Activated effector memory CD4-positive, alpha-beta T cell treated with anti-CD3 and anti-CD28 coated beads, Interleukin-2, amount 50 U/mL, for 16 hours (primary cell): ENCODE data around the gene SLC12A4.
"Not testable (repeated sequence)": the region's sequence is repeated elsewhere in the genome, so short reads cannot be mapped to it uniquely, and the experiment has no call there.

Experiments
- DNase-seq: peaks from one replicate; pipeline ENCODE4 v3.0.0-alpha.2; 2020

The SLC12A4 gene

DNA sequence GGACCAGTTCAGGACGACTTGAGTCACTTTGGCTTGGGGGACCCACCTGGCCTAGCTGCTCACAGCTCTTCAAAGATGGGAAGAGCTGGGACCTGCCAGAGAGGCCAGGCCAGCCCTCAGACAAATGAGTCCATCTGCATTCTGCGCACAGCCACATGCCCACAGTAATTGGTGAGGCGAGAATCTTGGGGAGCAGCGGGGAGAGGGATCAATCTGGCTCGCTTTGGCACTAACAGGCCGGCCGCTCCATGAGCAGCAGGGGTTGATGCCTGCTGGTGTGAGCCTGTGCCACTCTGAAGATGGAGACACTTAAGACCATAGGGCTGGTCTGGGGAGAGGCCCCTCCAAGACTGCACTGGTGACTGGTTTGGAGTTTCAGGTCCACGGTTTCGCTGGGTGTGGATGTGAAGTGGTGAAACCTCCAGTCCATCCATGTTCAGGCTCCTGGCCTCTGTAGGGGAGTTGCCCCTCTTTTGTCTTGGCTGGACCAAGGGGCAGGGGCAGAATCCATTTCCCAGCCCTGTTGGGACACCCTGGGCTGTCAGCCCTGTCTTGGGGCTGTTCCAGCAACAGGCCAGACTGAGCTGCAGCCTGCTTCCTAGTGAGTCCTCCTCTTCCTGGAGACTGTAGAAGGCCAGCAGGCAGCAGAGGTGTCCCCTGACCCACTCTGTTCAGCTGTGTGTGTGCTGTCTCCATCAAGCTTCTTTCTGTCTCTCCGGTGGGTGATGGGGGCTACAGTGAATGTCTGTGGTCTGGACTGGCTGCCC lies 44.1 kb downstream of the SLC12A4 start:
- no peak for DNase-seq

DNA sequence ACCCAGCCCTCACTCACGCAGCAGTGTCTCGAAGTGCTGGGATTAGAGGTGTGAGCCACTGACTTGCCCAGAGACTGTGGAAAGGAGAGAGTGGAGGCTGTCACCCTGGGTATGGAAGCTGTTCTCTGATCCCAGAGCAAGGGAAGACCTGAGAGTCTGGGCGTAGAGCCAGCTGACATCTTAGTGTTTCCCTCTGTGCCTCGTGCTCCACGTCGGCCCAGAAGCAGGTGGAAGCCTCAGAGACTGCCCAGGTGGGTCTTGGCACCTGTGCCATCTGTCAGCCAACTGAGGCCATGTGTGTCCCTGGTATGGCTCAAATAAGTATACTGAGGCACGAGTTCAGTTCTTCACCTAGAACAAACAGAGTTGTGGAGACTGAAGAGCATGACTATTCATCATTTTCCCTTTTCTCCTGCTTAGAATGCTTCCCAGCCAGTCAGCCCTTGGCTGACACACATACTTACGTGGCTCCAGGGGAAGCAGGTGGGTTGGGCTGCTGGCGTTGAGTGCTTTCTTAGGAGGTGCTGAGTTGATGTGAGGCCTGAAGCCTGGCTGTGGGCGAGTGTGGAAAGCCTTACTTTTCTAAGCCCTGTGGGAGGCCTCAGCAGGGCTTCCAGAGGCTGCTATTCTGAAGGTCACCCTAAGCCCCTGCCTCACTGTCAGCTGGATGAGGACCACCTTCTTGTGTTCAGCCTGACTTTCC lies 44.9 kb downstream of the SLC12A4 start:
- no peak for DNase-seq

DNA sequence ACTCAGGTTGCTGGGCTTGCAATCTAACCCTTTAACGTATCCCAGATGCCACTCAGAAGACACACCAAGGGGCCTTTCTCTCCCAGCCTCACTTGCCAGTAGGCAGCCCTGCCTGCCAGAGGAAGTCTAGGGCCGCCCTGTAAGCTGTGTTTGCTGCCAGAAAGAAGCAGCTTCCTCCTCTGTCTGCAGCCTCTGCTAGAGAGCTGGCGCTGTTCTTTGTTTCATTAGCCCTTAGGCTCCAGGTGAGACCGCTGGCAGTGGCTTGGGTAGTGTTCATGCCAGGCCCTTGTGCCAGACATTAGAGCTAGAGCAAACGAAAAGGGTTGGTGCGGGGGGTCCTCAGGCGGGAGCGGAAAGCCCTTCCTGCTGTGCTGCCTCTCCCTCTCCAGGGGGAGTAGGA lies 45.7 kb downstream of the SLC12A4 start:
- DNase-seq, result no peak

DNA sequence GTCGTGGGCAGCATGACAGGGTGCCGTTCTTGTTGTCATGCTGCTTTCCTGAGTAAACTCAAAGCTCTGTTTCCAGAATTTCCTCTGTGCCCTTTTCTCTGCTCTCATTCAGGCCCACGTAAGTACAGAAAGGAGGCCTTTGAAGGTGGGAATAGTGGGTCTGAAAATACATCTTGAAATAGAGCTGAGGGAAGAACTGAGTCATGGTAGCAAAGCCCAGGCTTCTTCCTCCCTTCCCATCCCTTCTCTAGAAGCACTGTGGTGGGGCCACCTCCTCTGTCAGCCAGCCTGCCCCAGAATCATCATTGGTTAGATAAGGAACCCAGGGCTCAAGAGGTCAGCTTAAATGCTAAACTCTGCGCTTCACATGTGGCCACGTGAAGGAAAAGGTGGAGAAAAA lies 46.2 kb downstream of the SLC12A4 start:
- no peak for DNase-seq

DNA sequence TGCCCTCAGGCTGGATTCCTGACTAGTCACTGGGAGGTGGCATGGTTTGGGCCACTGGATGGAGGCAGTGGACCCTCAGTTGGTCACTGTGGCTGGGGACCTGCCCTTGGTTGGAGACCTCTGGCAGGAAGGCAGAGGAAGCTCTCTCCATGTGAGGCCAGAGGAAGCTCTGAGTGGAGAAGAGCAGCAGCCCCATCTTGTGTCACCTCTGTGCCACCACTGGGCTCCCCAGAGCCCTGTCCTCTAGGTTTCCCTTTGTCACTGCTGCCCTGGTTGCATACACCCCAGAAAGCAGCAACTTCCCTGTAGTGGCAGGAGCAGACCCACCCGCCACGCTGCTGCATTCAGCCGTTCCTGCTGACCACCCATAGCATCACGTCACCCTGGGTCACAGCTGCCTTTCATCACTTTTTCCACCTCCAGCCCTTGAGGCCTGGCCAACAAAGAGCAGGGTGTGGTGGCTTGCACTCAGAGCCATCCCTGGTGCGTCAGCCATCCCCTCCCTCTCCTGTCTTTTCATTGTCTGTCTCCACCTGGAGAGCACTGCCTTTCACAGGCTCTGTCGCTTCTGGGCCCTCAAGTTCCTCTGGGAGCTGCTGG lies 48.7 kb downstream of the SLC12A4 start:
- DNase-seq, result no peak

DNA sequence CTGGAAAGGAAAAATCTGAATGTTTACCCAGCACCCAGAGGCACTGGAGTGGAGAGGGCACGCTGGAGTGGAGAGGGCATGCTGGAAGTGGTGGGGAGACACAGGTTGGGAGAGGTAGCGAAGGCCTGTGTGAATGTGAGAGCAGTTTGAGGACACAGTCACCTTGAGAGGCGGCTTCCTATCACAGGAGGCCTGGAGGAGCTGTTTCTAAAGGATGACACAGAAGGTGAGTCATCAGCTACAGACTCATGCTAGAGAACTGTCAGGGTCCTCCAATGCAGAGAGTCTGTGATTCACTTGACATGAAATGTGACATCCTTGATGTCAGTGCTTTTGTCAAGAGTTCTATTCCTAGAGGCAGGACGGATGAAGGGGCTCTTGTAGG lies 50.6 kb downstream of the SLC12A4 start:
- DNase-seq, result peak; percentile 73

DNA sequence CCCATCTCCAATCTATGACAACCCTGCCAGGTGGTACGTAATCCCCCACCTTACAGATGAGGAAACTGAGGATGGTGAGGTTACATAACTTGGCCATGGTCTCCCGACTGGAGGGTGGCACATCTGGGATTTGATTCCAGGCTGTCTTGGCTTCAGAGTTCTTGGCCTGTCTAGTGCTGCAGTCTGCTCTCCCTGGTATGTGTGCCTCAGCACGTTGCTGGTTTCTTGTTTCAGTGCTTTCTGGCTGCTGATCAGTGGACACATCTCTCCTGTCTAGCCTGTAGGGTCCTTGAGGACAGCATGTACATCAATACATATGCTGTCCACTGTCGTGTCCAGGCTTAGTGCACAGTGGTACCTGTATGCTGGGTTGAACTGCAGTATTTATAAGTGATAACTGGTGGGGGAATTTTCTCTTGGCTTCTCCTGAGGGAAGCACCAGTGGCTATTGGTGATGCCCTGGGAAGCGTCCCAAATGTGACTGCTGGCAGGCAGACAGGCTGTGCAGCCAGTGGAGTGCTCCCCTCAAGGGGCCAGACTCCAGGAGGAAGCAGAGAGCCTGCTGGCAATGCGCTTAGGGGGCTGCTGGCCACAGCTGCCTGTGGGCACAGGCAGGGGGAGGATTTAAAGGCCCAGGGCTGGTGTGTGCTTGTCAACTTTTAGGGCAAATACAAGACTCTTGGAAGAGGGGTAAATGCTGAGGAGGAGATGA lies 51.1 kb downstream of the SLC12A4 start:
- no peak for DNase-seq

DNA sequence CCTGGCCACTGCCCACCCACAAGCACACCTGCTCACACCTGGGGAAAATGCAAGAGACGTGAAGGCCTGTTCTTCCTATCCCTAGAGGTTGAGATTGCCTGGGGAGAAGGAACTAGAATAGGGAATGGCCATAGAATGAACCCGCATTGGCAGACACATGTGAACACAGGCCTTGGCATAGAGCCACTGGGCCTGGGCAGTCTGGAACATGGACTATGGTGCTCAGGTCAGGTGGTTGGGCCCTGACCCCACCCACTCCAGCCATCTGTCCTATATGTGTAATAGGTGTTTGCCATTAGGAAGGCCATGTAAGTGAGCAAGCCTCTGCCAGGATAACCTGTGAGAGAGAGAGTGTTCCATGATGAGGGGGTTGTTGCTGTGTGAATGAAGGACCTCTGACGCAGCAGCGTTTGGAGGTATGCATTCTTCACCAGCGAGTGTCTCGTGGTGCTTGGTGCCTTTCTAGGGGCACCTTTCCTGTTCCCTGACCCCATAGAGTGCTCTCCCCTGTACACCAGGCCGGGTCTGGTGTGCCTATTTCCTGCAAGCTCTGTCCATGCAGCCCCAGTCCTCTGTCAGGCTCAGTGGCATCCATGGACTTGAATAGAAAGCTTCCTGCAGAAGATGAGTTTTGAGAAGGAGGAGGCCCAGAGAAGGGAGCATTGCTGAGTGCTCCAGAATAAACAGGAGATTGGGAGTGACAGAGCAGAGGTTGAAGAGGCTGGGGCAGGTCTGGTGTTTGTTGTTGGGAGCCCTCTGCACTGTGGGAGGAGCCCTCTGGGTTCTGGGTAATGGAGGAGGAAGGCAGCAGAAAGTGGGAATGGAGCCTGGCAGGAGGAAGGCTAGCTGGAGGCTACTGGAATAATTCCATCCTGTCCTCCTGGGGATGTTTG lies 52.4 kb downstream of the SLC12A4 start:
- no peak for DNase-seq

DNA sequence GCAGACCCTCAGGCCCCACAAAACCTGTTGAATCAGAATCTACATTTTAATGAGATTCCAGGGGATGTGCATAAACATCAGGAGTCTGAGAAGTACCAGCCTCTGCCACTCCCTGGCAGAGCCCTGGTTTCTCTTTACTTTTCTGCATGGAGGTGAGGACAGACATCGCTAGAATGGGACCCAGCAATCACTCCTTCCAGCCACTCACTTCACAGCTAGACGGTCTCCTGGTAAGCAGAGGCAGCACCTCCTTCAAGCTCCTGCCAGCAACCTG lies 53.0 kb downstream of the SLC12A4 start:
- not testable (repeated sequence) for DNase-seq

DNA sequence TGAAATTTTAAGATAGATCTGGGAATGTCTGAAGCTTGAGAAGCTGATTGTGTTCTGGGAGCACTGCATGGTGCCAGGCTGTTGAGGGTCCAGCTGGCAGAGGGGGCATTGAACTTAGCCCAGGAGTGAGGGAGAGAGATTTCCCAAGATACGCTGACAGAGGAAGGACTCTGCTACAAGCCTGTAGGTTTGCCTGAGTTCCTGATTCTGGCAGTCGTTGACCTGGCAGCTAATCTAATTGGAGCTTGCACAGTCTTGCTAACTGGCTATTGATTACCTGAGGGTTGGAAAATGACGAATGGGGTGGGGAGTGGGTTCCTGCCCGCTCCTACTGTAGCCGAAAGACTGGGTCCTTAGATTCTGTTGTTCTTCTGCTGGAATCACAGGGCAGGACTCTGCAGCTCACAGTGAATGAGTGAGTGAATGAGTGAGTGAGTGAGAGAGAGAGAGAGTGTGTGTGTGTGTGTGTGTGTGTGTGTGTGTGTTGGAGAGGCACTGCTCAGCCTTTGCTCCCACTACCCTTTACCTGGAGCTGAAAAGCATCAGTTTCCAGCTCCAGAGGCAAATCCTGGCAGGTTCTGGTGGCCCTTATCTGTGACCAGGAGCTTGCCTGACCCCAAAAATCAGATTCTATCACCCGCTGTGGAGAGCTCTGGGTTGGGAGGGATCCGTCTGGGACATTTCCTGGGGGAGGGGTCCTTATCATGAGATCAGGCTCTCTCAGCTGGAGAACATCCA lies 53.5 kb downstream of the SLC12A4 start:
- no peak for DNase-seq

DNA sequence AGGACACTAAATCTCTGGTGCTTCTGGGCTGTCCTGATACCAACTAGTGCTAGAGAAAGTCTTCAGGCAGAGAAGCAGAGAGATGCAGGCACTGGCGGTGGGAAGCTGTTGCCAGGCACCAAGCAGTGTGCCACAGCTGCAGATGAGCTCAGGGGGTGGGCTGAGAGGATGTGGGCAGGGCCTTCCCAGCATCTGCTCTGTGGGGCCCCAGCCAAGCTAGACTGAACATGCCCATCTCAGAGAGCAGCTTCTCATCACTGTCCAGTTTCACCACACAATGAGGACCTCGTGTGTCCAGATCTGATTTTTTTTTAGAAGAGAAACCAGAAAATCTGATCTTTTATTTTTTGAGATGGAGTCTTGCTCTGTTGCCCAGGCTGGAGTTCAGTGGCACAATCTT lies 58.3 kb downstream of the SLC12A4 start:
- DNase-seq, result no peak

DNA sequence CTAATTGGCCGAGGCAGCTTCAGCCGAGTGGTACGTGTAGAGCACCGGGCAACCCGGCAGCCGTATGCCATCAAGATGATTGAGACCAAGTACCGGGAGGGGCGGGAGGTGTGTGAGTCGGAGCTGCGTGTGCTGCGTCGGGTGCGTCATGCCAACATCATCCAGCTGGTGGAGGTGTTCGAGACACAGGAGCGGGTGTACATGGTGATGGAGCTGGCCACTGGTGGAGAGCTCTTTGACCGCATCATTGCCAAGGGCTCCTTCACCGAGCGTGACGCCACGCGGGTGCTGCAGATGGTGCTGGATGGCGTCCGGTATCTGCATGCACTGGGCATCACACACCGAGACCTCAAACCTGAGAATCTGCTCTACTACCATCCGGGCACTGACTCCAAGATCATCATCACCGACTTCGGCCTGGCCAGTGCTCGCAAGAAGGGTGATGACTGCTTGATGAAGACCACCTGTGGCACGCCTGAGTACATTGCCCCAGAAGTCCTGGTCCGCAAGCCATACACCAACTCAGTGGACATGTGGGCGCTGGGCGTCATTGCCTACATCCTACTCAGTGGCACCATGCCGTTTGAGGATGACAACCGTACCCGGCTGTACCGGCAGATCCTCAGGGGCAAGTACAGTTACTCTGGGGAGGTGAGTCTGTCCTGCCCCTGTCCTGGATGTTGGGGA lies 59.2 kb downstream of the SLC12A4 start:
- no peak for DNase-seq

DNA sequence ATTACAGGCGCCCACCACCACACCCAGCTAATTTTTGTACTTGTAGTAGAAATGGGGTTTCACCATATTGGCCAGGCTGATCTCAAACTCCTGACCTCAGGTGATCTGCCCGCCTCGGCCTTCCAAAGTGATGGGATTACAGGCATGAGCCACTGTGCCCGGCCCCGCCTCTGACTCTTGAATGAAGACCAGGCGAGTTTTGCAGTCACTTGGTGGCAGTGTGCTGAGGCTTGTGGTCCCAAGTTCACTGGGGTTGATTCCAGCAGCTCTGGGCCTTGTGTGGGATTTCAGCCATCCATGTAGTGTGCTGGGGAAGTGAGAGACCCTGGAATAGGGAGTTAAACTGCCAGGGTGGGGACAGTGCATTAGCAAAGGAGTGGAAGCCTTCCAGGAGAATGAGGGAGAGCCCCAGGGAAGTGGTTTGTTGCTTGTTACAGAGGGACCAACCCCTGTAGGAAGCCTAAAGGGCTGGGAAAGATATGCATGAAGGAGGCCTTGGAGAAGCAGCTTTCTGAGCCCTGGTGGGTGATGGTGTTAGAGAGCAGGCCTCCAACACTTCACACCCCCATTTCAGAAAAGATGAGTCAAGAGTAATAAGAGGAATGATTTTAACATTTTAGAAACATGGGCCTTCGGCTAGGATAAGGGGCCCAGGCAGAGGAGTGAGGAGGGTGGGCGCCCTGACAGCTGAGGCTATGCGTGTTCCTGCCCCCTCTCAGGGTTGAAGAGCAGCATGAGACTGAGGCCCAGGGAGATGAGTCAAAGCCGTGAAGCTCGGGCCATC lies 60.8 kb downstream of the SLC12A4 start:
- no peak for DNase-seq

DNA sequence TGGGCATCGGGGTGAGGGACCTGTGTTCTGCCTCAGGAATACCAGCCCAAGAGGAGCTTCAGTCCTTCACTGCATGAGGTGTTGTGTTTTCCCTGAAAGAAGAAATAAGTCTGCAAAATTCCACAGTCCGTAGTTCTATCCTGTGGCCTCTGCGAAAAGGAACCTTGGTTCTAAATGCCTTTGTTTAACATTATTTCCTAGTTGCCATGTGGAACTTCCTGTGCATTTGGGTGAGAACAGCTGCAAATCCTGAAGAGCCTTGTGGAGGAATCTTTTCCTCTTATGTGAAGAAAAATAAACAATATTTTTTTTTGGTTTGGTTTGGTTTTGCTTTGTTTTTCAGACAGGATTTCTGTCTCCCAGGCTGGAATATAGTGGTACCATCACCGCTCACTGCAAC lies 65.6 kb downstream of the SLC12A4 start:
- no peak for DNase-seq

DNA sequence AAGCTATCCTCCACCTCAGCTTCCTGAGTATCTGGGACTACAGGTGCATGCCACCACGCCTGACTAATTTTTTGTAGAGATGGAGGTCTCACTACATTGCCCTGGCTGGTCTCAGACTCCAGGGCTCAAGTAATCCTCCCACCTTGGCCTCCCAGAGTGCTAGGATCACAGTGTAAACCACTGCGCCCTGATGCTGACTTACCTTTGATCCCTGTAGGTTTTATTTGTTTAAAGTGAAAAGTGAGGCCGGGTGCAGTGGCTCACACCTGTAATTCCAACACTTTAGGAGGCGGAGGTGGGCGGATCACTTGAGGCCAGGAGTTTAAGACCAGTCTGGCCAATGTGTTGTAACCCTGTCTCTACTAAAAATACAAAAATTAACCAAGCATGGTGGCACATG lies 66.7 kb downstream of the SLC12A4 start:
- DNase-seq, result no peak

DNA sequence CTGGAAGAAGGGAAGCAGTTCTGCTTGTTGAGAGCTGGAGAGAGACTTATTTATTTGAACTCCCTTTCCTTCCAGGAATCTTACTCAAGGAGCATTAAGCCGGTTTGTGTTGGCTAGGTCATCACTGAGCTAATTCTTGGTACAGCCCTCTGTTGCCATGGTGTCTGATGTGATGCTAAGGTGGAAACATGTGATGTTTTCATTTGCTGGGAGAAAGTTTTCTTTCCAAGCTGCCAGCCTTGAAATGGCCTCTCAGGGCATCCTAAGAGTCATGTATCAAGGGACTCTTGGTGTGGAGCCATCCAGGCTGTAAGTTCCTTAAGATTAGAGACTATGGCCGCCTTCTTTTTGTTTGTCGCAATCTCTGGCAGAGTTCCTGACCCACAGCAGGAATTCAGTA lies 71.2 kb downstream of the SLC12A4 start:
- DNase-seq, result no peak

DNA sequence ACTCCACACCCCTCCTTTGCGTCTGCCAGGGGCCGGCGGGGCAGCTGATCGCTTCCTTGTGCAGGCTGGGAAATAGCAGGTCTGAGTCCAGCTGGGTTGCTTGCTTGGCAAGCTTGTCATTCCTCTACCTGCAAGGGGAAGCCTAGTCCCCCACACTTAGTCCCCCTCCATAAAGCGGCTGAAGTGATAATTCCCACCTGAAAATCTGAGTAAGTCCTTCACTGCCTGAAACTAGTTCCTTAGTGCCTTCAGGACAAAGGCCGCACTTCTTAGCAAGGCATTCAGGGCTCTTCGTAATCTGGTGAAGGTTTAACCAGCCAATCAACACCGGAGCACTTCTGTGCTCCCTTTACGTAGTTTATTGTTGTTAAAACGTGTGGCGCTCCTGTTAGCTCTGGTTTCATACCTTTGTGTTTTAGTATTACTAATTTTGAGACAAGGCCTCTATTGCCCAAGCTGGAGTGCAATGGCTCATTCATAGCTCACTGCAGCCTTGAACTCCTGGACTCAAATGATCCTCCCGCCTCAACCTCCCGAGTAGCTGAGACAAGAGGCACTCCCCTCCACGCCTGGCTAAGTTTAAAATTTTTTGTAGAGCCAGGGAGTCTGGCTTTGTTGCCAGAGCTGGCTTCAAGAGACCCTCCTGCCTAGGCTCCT lies 74.6 kb downstream of the SLC12A4 start:
- no peak for DNase-seq
